HepG2 (cell line): ENCODE results near the gene CBX2. TPM values are rescaled to one million over a fixed set of nuclear protein-coding genes. Genes with fewer than 3 reads are reported as not detected.

Source experiments
- BHLHE40 ChIP-seq: IDR thresholded peaks from 2 replicates; pipeline ENCODE4 v1.6.1; 2011; ENCODE audit warnings: low read length, improper control_type of control experiment
- CAMTA2 ChIP-seq: sonication (generic); formaldehyde crosslinking; IDR thresholded peaks from 2 replicates; pipeline ENCODE4 v1.4.0; 2020; ENCODE audit warnings: mild to moderate bottlenecking, missing genetic modification reagents, borderline replicate concordance
- GATAD2A ChIP-seq: IDR thresholded peaks from 2 replicates; pipeline ENCODE4 v1.6.1; 2016
- GFI1 ChIP-seq: sonication (generic); formaldehyde crosslinking; IDR thresholded peaks from 2 replicates; pipeline ENCODE4 v1.5.0; 2020; ENCODE audit warnings: missing genetic modification reagents, mild to moderate bottlenecking, borderline replicate concordance
- GTF3A ChIP-seq: sonication (generic); formaldehyde crosslinking; conservative IDR thresholded peaks from 2 replicates; pipeline ENCODE4 v1.4.0; 2020; ENCODE audit warnings: mild to moderate bottlenecking, missing genetic modification reagents
- KDM5B ChIP-seq: sonication (generic); formaldehyde crosslinking; IDR thresholded peaks from 2 replicates; pipeline ENCODE4 v1.4.0; 2020; ENCODE audit warnings: missing genetic modification reagents, mild to moderate bottlenecking, borderline replicate concordance
- KLF16 ChIP-seq, 2 experiments: sonication (generic) in 1 of 2; formaldehyde crosslinking in 1 of 2; IDR thresholded peaks; 2 replicates each; pipeline versions ENCODE4 v1.6.1 to v1.8.0; 2016 to 2023; ENCODE audit warnings: missing genetic modification reagents in 2 of 2, missing compliant biosample characterization in 1 of 2
- MEF2D ChIP-seq: sonication (generic); formaldehyde crosslinking; IDR thresholded peaks from 2 replicates; pipeline ENCODE4 v1.5.1; 2020; ENCODE audit warnings: mild to moderate bottlenecking, missing genetic modification reagents
- PAX8 ChIP-seq: sonication (generic); formaldehyde crosslinking; IDR thresholded peaks from 2 replicates; pipeline ENCODE4 v1.8.0; 2022; ENCODE audit warnings: mild to moderate bottlenecking, missing genetic modification reagents, borderline replicate concordance
- SAFB2 ChIP-seq: sonication (generic); formaldehyde crosslinking; IDR thresholded peaks from 2 replicates; pipeline ENCODE4 v1.5.1; 2020; ENCODE audit warnings: missing genetic modification reagents, low read depth, mild to moderate bottlenecking, borderline replicate concordance
- ZBTB26 ChIP-seq: IDR thresholded peaks from 2 replicates; pipeline ENCODE4 v1.6.1; 2016; ENCODE audit warnings: missing compliant biosample characterization, missing genetic modification reagents, borderline replicate concordance
- ZMYM3 ChIP-seq: sonication (generic); formaldehyde crosslinking; IDR thresholded peaks from 2 replicates; pipeline ENCODE4 v1.5.1; 2020; ENCODE audit warnings: mild to moderate bottlenecking, missing genetic modification reagents
- ZNF205 ChIP-seq: IDR thresholded peaks from 2 replicates; pipeline ENCODE4 v1.6.1; 2018; ENCODE audit warnings: missing biosample characterization, missing genetic modification reagents
- ZNF230 ChIP-seq: sonication (generic); formaldehyde crosslinking; IDR thresholded peaks from 2 replicates; pipeline ENCODE4 v1.4.0; 2020; ENCODE audit warnings: mild to moderate bottlenecking, missing genetic modification reagents
- ZNF33A ChIP-seq: sonication (generic); formaldehyde crosslinking; IDR thresholded peaks from 2 replicates; pipeline ENCODE4 v1.5.1; 2020; ENCODE audit warnings: missing genetic modification reagents, mild to moderate bottlenecking, moderate library complexity, borderline replicate concordance
- ZNF343 ChIP-seq: sonication (generic); formaldehyde crosslinking; IDR thresholded peaks from 2 replicates; pipeline ENCODE4 v1.4.0; 2020; ENCODE audit warnings: mild to moderate bottlenecking, missing genetic modification reagents
- ZNF552 ChIP-seq: sonication (generic); formaldehyde crosslinking; IDR thresholded peaks from 2 replicates; pipeline ENCODE4 v1.9.0; 2022; ENCODE audit warnings: missing genetic modification reagents, mild to moderate bottlenecking, borderline replicate concordance
- ZNF570 ChIP-seq: sonication (generic); formaldehyde crosslinking; IDR thresholded peaks from 2 replicates; pipeline ENCODE4 v1.4.0; 2020; ENCODE audit warnings: mild to moderate bottlenecking, missing genetic modification reagents, borderline replicate concordance
- ZNF670 ChIP-seq: sonication (generic); formaldehyde crosslinking; IDR thresholded peaks from 2 replicates; pipeline ENCODE4 v1.8.0; 2022; ENCODE audit warnings: mild to moderate bottlenecking, missing genetic modification reagents, borderline replicate concordance
- ZNF788 ChIP-seq: sonication (generic); formaldehyde crosslinking; IDR thresholded peaks from 2 replicates; pipeline ENCODE4 v1.5.0; 2020; ENCODE audit warnings: mild to moderate bottlenecking, missing genetic modification reagents, borderline replicate concordance
- ZSCAN22 ChIP-seq: sonication (generic); formaldehyde crosslinking; IDR thresholded peaks from 2 replicates; pipeline ENCODE4 v1.4.0; 2020; ENCODE audit warnings: mild to moderate bottlenecking, missing genetic modification reagents
- polyA plus RNA-seq, 8 experiments: library from polyadenylated mRNA; depleted of rRNA in 3 of 8; stranded (reverse) in 7 of 8; unstranded in 1 of 8; fragments of >200 nt; fragmentation: Illumina TruSeq in 4 of 8; extraction: Trizol in 4 of 8; gene quantifications; 2 replicates each; pipeline versions ENCODE4 v1.2.1 to v1.2.3, GENCODE V29; 2011 to 2016; ENCODE audit warnings: low read depth in 4 of 8, missing spikeins in 1 of 8, mixed read lengths in 1 of 8; ENCODE audit not compliant: insufficient read depth in 1 of 8
- total RNA-seq, 5 experiments: library from RNA; depleted of rRNA; stranded (reverse); fragments of >200 nt; fragmentation: Illumina TruSeq; extraction: Trizol; gene quantifications; 2 replicates each; pipeline ENCODE4 v1.2.3, GENCODE V29; 2016; ENCODE audit warnings: low read depth in 1 of 5
- TF ChIP-seq, protein P1 (sequence below): sonication (generic); formaldehyde crosslinking; IDR thresholded peaks from 2 replicates; pipeline ENCODE4 v1.4.0; 2020; ENCODE audit warnings: mild to moderate bottlenecking, missing genetic modification reagents
- TF ChIP-seq, protein P2 (sequence below): sonication (generic); formaldehyde crosslinking; IDR thresholded peaks from 2 replicates; pipeline ENCODE4 v1.4.0; 2020; ENCODE audit warnings: missing genetic modification reagents
- TF ChIP-seq, protein P3 (sequence below): sonication (generic); formaldehyde crosslinking; IDR thresholded peaks from 2 replicates; pipeline ENCODE4 v1.4.0; 2020; ENCODE audit warnings: mild to moderate bottlenecking, missing genetic modification reagents, borderline replicate concordance

Gene CBX2
- total and polyA plus RNA-seq, 2 of the 13 experiments (the other 11 are each of a cell fraction or from before 2014, with no cell fraction given): 14.5 to 31.1 TPM

DNA sequence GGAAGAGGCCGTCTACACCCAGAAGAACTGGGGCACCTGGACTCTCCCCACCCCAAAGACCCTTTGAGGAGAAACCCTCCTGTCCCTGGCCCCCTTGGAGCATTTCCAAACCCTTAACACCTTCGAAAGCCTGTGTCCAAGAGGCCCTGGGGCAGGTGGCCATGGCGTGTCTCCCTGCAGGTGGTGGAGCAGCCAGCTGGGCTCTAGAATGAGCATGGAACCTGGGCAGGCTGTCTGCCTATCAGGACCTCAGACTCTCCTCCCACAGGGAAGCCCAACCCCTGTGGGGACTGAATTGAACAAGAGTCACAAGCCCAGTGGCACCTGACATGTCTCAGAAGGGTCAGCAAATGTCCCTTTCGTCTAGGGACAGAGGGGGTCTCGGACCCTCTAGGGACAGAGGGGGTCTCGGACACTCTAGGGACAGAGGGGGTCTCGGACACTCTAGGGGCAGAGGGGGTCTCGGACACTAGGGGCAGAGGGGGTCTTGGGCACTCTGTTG, 52.9 kb downstream of the CBX2 start (continued):
- no peak for TF ChIP-seq KLF16 (CRISPR knock-in tag; IDR thresholded peaks at IDR 0.05)
- no peak for TF ChIP-seq ZNF552 (CRISPR knock-in tag)
- TF ChIP-seq KDM5B (CRISPR knock-in tag): peak; percentile 75
- 0 out of 2 replicates have a peak, but pooled peaks have one; percentile 48 for TF ChIP-seq CAMTA2 (CRISPR knock-in tag)
- TF ChIP-seq ZNF205 (CRISPR knock-in tag): 0 out of 2 replicates have a peak, but pooled peaks have one; percentile 9
- TF ChIP-seq SAFB2: no peak
- TF ChIP-seq ZNF33A (CRISPR knock-in tag): no peak
- 0 out of 2 replicates have a peak, but pooled peaks have one; percentile 22 for TF ChIP-seq ZNF570 (CRISPR knock-in tag)
- no peak for TF ChIP-seq GFI1 (CRISPR knock-in tag)
- 0 out of 2 replicates have a peak, but pooled peaks have one; percentile 15 for TF ChIP-seq ZNF343 (CRISPR knock-in tag)
- no peak for TF ChIP-seq BHLHE40
- no peak for TF ChIP-seq ZMYM3
- no peak for TF ChIP-seq MEF2D
- TF ChIP-seq, protein P1, sequence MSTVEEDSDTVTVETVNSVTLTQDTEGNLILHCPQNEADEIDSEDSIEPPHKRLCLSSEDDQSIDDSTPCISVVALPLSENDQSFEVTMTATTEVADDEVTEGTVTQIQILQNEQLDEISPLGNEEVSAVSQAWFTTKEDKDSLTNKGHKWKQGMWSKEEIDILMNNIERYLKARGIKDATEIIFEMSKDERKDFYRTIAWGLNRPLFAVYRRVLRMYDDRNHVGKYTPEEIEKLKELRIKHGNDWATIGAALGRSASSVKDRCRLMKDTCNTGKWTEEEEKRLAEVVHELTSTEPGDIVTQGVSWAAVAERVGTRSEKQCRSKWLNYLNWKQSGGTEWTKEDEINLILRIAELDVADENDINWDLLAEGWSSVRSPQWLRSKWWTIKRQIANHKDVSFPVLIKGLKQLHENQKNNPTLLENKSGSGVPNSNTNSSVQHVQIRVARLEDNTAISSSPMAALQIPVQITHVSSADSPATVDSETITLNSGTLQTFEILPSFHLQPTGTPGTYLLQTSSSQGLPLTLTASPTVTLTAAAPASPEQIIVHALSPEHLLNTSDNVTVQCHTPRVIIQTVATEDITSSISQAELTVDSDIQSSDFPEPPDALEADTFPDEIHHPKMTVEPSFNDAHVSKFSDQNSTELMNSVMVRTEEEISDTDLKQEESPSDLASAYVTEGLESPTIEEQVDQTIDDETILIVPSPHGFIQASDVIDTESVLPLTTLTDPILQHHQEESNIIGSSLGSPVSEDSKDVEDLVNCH (CRISPR knock-in tag): no peak
- peak; percentile 2; the same call in 1 of the 2 replicates for TF ChIP-seq PAX8 (CRISPR knock-in tag)
- TF ChIP-seq ZSCAN22 (CRISPR knock-in tag): no peak
- TF ChIP-seq GTF3A (CRISPR knock-in tag): 0 out of 2 replicates have a peak, but pooled peaks have one; percentile 19
- TF ChIP-seq, protein P2, sequence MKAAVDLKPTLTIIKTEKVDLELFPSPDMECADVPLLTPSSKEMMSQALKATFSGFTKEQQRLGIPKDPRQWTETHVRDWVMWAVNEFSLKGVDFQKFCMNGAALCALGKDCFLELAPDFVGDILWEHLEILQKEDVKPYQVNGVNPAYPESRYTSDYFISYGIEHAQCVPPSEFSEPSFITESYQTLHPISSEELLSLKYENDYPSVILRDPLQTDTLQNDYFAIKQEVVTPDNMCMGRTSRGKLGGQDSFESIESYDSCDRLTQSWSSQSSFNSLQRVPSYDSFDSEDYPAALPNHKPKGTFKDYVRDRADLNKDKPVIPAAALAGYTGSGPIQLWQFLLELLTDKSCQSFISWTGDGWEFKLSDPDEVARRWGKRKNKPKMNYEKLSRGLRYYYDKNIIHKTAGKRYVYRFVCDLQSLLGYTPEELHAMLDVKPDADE (CRISPR knock-in tag): no peak
- TF ChIP-seq ZNF670 (CRISPR knock-in tag): no peak
- peak; percentile 74; the same call in 1 of the 2 replicates for TF ChIP-seq ZBTB26
- TF ChIP-seq ZNF788: 0 out of 2 replicates have a peak, but pooled peaks have one; percentile 30
- peak; percentile 89; the same call in 1 of the 2 replicates for TF ChIP-seq ZNF230 (CRISPR knock-in tag)
- TF ChIP-seq, protein P3, sequence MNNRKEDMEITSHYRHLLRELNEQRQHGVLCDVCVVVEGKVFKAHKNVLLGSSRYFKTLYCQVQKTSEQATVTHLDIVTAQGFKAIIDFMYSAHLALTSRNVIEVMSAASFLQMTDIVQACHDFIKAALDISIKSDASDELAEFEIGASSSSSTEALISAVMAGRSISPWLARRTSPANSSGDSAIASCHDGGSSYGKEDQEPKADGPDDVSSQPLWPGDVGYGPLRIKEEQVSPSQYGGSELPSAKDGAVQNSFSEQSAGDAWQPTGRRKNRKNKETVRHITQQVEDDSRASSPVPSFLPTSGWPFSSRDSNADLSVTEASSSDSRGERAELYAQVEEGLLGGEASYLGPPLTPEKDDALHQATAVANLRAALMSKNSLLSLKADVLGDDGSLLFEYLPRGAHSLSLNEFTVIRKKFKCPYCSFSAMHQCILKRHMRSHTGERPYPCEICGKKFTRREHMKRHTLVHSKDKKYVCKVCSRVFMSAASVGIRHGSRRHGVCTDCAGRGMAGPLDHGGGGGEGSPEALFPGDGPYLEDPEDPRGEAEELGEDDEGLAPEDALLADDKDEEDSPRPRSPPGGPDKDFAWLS (CRISPR knock-in tag): 0 out of 2 replicates have a peak, but pooled peaks have one; percentile 59
- TF ChIP-seq GATAD2A: no peak
